ENCODE measurements around the gene ACKR3. TPM values are rescaled to one million over a fixed set of nuclear protein-coding genes. Genes with fewer than 3 reads are reported as not detected.
A peak's percentile ranks its signal among the peaks of the same experiment; 100 is the strongest.

The ACKR3 gene
- total RNA-seq, 1 donor from 2014 or later = 9.1 TPM

GRCh38 chr2:236535024-236535423, 34.6 kb upstream of the ACKR3 start:
- DNase-seq = no peak
- Histone ChIP-seq H3K4me1 (no peaks in the 10 kb centered on the region), H3K4me3 (no peak overlapping the region), H3K36me3 (no peaks in the 10 kb centered on the region), H3K27ac (no peak overlapping the region), H3K9me3 (no peaks in the 10 kb centered on the region), H3K27me3 (no peaks in the 10 kb centered on the region)
- ATAC-seq = no peak
- TF ChIP-seq CTCF (IDR thresholded peaks at IDR 0.05) = no peak
- intact Hi-C loops (cut with DNase I) = no loop called here

- H3K27ac ChIP-seq = no peak overlapping the region
- no peak overlapping the region for H3K4me3 ChIP-seq
Observed at GRCh38 chr2:236536727-236537398, 32.8 kb upstream of the ACKR3 start.

GRCh38 chr2:236538242-236538641, 31.4 kb upstream of the ACKR3 start:
- Histone ChIP-seq H3K27me3 (no peaks in the 10 kb centered on the region), H3K36me3 (no peaks in the 10 kb centered on the region), H3K4me3 (peak overlapping the region; percentile 3), H3K4me1 (no peaks in the 10 kb centered on the region), H3K9me3 (no peaks in the 10 kb centered on the region), H3K27ac (no peak overlapping the region)
- intact Hi-C loops (cut with DNase I) = no loop called here
- no peak for TF ChIP-seq CTCF (IDR thresholded peaks at IDR 0.05)
- ATAC-seq (no peak), DNase-seq (no peak)

More at GRCh38 chr2:236536727-236537398, 32.8 kb upstream of the ACKR3 start:
- ATAC-seq = peak; percentile 51
- Histone ChIP-seq H3K27me3 (no peaks in the 10 kb centered on the region), H3K36me3 (no peaks in the 10 kb centered on the region), H3K9me3 (no peaks in the 10 kb centered on the region), H3K4me1 (no peaks in the 10 kb centered on the region)
- intact Hi-C loops (cut with DNase I) = no loop called here
- DNase-seq = no peak
- TF ChIP-seq CTCF (IDR thresholded peaks at IDR 0.05) = no peak

- no peaks in the 10 kb centered on the region for H3K36me3 ChIP-seq
Observed at GRCh38 chr2:236541008-236541562, 28.5 kb upstream of the ACKR3 start.

GRCh38 chr2:236544362-236544761, 25.3 kb upstream of the ACKR3 start:
- no peak overlapping the region for H3K4me3 ChIP-seq
- no peaks in the 10 kb centered on the region for H3K9me3 ChIP-seq
- ATAC-seq (no peak), DNase-seq (no peak)
- H3K27me3 ChIP-seq = no peaks in the 10 kb centered on the region
- H3K36me3 ChIP-seq = no peaks in the 10 kb centered on the region
- H3K4me1 ChIP-seq = no peaks in the 10 kb centered on the region
- intact Hi-C loops (cut with DNase I) = no loop called here
- no peak for TF ChIP-seq CTCF (IDR thresholded peaks at IDR 0.05)
- H3K27ac ChIP-seq = no peak overlapping the region

More at GRCh38 chr2:236541008-236541562, 28.5 kb upstream of the ACKR3 start:
- intact Hi-C loops (cut with DNase I) = no loop called here
- no peak overlapping the region for H3K27ac ChIP-seq
- TF ChIP-seq CTCF (IDR thresholded peaks at IDR 0.05) = no peak
- no peak overlapping the region for H3K4me3 ChIP-seq
- no peaks in the 10 kb centered on the region for H3K27me3 ChIP-seq
- no peaks in the 10 kb centered on the region for H3K9me3 ChIP-seq
- H3K4me1 ChIP-seq = no peaks in the 10 kb centered on the region
- no peak for ATAC-seq
- DNase-seq = no peak
